ENCODE results near the gene NDST1.

NDST1 gene

DNA sequence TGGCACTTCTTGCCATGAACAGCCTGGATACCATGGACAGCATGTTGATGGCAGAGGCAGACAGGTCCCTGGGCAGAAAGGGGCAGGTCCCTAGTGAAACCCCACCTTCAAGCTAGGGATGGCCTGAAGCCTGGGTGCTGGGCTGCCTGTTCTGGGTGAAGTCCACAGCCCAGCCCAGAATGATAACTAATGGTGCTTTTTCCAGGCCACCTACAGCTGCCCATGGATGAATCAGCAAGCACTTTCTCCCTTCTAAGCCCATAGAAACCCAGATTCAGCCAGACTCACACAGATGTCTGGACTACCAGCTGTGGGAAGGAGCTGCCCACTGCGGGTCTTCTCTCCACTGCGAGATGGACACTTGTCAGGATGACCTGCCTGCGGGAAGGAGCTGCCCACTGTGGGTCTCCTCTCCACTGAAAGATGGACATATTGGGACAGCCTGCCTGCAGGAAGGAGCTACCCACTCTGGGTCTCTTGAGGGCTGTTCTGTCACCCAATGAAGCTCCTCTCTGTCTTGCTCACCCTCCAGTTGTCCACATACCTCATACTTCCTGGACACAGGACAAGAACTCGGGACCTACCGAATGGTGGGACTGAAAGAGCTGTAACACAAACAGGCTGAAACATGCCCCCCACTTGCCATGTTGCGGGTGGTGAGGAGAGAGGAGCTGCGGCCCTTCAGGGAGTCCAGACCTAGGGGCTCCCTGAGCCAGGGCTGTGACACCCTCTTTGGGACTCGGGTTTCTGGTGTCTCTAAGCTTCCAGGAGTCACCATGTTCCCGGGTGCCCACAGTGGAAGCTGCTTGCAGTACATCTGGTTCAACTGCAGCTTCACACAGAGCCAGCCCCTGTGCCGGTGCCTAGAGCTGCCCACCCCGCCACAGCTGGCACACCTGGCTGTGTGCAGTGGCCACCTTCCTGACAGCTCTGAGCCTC is 71.8 kb downstream of the NDST1 start:
- DNase-seq (ENCODE audit: low read depth, low spot score): no peak
- no peak overlapping the region for H3K27ac ChIP-seq

DNA sequence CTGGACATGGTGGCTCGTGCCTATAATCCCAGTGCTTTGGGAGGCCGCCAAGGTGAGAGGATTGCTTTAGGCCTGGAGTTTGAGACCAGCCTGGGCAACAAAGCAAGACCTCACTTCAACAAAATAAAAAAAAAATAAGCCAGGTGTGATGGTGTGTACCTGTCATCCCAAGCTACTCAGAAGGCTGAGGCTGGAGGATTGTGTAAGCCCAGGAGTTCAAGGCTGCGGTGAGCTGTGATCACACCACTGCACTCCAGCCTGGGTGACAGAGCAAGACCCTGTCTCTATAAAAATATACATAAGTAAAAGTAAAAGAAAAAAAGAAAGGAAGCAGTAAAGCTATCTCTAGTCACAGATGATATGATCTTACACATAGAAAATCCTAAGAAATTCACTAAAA is 73.0 kb downstream of the NDST1 start:
- DNase-seq (ENCODE audit: low read depth, low spot score): no peak

DNA sequence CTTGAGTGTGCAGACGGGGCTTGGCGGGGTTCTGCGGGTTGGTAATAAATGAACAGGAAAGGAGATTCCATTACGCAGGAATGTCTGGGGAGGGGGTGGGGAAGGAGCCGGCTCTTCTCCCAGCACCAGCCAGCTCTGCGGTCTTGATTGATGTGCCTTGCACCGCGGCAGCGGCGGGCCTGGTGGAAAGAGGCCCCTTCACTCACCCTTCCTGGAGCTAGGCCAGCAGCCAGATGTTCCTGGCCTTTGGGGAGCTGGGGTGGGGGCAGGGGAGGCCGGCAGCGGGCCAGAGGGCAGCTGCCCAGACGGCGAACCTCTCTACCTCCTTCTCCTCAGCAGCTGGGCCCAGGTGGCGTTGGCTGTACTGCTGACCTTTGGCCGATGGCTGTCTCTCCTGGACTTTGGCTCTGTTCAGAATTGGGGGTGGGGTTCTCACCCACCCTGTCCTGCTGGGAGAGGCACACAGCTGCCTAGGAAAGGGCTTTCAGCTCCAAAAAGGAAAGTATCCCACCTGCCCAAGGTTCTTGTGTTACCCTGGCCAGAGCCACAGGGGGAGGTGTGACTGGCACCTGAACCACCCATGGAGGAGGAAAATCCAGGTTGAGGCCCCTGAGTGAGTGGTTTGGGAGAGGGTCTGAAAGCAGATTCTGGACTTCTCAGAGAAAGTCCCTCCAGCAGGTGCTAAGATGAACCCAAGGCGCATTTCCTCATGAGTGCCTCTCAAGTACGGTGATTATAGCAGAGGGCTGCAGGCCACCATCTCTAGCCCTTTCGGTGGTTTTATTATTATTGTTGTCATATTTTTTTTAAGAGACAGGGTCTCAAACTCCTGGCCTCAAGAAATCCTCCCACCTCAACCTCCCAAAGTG is 74.5 kb downstream of the NDST1 start:
- DNase-seq (ENCODE audit: low read depth, low spot score): no peak

More for the DNA sequence above, 73.0 kb downstream of the NDST1 start:
- no peak overlapping the region for H3K27ac ChIP-seq

DNA sequence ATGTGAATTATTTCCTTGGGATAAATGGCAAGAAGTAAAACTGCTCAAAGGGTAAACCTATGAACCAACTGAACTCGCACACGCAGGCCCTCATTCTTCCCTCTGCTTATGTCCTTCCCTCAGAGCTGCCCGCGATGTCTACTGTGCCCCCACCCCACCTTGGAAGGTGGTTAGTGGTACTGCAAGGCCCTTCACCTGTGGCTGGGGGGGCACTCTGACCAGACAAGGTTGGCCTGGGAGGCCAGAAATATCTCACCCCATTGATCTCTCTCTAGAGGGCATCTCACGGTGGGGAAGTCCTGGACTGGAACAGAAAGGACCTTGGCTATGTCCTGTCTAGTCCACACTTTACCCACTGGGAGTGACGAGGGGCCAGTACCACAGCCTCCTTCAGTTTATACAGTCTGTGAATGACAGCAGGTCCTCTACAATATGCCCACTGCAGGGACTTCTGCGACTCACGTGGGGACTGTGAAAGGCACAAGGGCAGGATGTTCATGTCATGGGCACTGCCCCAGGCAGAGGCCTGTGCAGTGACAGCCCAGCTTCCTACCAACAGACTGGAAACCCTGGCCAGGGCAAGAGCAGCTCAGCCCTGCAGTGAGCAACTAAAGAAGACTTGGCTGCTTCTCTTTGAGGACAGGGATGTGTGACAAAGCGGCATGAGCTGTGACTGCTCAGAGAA is 75.8 kb downstream of the NDST1 start:
- DNase-seq (ENCODE audit: low read depth, low spot score): no peak
- no peak overlapping the region for H3K27ac ChIP-seq

More for the DNA sequence above, 74.5 kb downstream of the NDST1 start:
- H3K27ac ChIP-seq: no peak overlapping the region

DNA sequence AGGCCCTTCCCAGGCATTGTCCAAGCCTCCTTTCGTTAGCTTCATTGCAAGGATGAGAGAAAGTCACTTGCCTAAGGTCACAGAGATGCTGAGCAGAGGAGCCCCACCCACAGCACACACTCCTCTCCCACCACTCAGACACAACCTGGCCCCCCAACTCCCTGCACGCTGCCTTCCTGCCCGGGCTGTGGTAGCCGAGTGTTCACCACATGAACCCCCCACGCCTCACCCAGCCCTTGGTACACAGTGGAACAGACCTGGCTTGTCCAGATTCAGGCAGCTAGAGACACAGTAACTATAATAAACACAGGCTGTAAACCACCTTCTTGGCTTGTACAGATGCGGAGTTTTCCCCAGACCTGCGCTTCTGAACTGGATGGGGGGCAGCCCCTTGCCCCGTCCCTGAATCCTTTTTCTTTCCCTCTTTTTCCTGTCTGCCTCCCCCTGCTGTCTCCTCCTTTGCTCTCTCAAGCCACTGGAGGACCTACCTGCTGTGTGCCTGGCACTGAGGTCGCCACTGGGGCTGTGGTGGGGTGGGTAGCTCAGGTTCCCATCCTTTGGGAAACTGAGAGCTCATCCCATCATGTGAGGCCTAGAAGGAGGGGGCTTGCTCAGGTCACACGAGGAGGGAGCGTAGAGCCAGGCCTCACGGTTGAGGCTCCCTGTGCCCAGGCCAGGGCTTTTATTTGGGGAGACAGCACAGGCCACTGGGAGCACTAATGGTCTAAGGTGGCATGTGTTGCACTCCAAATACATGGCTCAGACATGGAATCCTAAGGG is 76.8 kb downstream of the NDST1 start:
- no peak for DNase-seq (ENCODE audit: low read depth, low spot score)

DNA sequence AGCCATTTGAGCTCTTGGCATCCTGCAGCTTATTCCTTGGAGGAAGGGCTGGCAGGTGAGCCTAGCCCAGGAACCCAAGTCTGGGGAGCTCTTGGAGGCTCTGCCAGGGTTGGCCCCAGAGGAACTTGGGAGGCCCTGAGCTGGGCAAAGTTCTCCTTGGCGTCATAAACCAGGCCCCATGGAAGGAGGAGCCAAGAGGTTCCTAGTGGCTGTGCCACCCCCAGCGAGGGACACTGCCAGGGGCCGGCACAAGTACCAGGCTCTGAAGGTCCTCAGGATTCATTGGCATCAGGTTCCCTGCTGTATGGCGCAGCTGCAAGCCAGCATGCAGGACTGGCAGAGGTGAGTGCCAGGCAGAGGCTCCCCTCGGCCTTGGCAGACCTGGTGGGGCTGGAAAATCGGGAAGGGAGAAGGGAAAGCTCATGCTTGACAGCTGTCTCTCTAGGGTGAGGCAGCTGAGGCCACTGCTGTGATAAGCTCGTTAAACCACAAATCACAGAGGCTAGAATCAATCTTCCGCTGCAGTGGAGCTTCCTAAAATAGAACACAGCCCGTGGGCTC is 77.9 kb downstream of the NDST1 start:
- DNase-seq (ENCODE audit: low read depth, low spot score): no peak
- no peak overlapping the region for H3K27ac ChIP-seq

More for the DNA sequence above, 76.8 kb downstream of the NDST1 start:
- no peak overlapping the region for H3K27ac ChIP-seq

DNA sequence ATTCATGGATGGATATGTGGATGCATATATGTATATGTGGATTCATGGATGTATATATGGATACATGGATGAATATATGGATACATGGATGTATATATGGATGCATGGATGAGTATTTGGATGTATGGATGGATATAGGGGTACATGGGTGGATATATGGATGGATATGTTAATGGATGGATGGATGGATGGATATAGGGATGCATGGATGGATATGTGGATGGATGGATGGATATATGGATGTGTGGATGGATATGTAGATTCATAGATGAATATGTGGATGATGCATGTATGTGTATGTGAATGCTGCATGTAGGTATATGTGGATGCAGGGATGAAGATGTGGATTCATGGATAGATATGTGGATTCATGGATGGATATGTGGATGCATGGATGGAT is 79.1 kb downstream of the NDST1 start:
- no peak overlapping the region for H3K27ac ChIP-seq
- no peak for DNase-seq (ENCODE audit: low read depth, low spot score)

DNA sequence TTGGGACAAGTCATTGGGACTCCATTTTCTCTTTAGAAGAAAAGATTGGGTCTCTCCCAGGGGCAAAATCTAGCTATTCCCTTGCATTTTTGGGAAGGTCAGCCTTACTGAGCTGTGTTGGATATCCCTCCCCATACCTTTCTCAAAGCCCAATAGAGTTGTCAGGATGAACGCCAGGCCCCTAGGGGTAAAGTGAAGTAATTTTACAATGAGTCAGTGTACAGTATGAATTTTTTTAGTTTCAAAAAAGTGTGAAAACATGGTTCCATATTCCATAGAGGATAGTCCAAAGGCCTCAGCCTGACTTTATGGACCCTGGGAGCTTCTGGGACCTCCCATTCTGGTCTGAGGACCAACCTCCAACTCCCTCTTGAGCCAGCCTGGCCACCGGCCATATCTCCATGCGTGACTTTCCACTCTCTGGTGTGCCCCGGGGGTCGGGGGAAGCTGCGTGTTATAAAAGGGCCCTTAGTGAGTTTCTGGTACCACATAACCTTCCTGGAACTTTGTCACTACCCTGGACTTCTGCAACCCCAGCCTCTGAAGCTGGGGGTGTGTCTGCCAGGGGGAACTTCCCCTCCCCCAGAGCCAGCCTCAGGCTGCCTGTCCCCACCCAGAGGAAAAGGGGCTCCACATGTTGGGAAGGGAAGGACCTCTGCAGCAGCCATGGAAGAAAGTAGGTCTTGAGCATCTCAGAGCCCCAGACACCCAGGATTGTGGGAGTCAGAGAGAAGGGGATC is 80.1 kb downstream of the NDST1 start:
- DNase-seq (ENCODE audit: low read depth, low spot score): no peak
- no peak overlapping the region for H3K27ac ChIP-seq

DNA sequence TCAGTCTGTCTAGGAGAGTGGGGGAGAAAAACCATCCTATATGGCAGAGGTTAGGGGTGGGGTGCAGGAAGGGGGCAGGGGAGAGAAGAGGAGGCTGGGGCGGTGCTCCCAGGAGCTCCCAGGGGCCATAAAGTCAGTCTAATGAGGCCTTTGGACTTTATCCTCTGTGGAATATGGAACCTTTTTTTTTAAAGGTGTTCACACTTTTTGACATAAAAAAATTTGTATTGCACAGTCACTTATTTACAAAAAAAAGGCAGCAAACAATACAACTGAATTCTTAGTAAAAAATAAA is 80.6 kb downstream of the NDST1 start:
- DNase-seq (ENCODE audit: low read depth, low spot score): no peak
- H3K27ac ChIP-seq: no peak overlapping the region

DNA sequence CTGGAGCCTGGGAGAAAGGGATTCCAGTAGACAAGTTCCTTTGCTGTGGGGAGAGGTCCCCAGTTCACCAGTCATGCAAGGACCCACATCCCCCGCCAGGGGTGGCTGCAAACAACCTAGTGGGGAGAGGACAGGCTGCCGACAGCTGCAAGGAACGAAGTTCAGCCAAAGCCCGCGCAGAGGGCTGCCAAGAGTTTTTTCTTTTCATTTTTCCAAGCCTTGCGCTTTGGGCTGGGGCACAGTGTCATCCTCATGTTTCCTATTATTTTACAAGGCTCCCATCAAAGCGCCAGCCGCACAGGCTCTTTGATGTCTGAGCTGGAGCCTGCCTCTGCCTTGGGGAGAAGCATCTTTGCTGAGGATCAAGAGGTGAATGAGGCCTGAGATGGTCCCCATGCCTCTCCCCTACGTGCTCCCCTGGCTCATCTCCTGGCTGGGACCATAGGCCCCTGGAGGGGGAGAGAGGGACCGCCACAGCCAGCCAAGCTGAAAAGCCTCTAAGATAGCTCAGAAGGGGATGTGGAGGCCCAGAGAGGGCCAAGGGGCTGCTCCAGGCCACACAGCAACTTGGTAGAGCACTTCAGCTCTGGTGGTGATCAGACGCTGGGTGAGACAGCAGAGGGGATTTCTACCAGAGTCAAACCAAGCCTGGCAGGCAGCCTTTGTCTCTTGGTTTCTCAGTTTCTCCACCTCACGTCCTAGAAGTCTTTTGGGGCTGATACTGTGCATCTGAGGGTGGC is 82.1 kb downstream of the NDST1 start:
- H3K27ac ChIP-seq: no peak overlapping the region
- DNase-seq (ENCODE audit: low read depth, low spot score): no peak

DNA sequence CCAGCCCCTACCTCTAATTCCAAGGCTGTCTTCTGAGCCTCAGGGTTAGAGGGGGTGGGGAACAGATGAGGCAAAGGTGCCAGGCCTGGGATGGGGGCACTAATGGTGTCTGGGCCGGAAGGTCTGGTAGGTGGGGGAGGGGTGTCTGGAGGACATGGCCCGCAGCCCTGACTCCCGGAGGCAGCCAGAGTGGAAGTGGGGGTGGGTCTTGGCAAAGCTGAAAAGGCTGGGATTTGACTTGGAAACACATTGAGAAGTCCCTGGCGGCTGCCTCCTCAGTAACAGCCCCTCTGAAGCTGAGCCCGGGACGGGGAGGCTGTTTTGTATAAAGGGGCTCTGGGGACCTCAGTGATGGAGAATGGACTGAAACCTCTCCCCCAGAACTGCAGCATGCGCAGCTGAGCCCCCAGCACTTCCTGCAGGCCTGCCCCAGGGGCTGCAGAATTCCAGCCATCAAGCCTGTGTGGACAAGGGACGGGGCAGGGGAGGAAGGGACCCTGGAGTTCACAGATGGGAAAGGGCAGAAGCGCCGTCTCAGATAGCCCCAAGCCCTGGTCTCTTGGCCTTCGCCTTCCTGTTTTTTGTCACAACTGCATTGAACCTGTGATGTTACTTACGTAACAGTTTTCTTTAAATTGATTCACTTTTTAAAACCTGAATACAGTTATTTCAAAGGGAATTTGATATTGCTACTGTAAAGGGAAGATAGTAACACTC is 83.2 kb downstream of the NDST1 start:
- H3K27ac ChIP-seq: no peak overlapping the region

DNA sequence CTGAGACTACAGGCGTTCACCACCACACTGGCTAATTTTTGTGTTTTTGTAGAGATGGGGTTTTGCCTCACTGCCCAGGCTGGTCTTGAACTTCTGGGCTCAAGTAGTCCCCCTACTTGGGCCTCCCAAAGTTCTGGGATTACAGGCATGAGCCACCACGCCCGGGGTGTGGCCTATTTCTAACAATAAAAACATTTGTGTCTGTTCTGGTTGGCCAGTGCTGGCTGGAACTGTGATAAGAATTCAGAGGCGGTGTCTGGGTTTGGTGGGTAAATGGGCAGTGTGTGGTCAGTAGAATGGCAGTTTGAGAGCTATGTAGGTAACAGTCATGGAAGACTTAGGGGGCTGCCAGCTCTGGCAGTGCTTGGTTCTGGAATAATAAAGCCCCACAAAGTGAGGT is 85.7 kb downstream of the NDST1 start:
- no peak for DNase-seq (ENCODE audit: low read depth, low spot score)
- H3K27ac ChIP-seq: no peak overlapping the region

More for the DNA sequence above, 83.2 kb downstream of the NDST1 start:
- DNase-seq (ENCODE audit: low read depth, low spot score): no peak

DNA sequence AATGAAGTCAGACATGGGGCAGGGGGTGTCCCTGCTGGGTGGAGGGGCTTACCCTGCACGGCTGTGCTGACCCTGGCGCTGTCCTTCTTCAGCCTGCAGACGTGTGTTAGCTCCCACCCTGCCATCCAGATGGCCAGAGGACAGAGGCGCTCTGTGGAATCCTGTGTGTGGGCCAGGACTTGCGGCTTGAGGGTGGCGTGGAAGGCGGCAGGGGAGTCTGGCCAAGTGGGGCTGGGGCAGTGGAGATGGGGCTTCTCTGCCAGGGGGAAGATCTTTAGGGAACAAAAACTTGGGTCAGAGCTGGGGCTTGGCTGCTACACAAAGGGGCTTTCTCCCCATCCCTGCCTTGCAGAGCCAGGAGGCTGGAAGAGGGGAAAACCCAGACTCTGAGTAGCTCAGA is 86.1 kb downstream of the NDST1 start:
- no peak for DNase-seq (ENCODE audit: low read depth, low spot score)
- H3K27ac ChIP-seq: no peak overlapping the region

DNA sequence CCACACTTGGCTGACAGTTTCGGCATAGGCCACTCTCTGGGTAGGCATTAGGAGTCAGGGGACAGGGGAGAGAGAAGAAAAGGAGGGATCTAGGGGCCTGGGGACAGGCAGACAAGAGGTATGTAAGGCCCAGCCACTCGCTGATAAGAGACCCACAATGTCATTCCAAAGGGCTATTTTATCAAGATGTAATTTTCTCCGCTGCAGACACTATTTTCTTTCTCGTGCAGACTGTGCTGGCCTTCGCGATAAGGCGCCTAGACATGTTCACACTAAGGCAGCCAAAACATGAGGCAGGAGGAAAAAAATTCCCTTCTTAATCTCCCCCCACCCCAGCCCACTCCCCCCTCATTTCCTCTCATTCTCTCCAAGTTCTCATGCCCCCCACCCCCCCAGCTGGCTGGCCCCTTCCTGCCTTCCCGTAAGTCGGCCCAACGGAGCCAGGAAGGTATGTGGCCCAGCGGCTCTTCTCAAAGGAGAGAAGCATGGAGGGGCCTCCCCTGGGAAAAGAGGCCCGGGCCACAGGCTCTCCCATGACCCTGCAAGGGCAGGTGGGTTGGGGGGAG is 87.6 kb downstream of the NDST1 start:
- DNase-seq (ENCODE audit: low read depth, low spot score): no peak
- no peak overlapping the region for H3K27ac ChIP-seq

DNA sequence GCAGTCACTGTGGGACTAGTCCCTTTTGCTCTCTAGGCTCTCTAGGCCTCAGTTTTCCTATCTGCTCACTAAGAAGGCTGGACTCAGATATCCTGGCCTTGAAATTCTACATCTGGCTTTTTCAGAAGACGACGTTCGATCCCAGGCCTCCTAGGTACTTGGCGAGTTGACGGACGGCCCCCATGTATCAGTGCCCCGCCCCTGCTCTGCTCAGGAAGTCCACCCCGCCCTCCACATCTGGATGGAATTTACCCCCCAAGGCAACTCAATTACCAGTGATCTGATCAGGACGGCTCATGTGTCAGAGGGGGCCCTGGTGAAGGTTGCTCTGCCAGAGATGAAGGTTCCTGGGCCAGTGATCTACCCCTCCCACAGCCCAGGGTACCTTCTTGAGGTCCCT is 88.4 kb downstream of the NDST1 start:
- no peak for DNase-seq (ENCODE audit: low read depth, low spot score)
- H3K27ac ChIP-seq: no peak overlapping the region

DNA sequence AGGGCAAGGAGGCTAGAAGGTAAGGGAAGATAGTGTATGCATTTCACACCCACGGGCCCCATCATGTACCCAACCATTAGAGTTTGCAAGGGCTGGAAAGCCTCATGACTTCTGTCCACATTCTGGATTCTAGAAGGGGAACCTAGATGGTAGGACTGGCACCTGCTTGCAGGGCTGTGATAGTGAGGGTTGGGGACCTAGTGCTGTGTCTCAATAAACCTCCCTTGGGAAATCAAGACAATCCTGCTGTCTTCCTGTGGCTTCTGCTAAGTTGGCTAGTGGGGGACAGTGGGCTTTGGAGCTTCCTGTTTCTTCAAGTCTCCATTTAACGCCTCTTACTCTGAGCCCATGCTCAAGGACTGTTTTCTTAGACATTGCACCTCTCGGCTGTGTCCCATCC is 88.9 kb downstream of the NDST1 start:
- H3K27ac ChIP-seq: no peak overlapping the region
- no peak for DNase-seq (ENCODE audit: low read depth, low spot score)

DNA sequence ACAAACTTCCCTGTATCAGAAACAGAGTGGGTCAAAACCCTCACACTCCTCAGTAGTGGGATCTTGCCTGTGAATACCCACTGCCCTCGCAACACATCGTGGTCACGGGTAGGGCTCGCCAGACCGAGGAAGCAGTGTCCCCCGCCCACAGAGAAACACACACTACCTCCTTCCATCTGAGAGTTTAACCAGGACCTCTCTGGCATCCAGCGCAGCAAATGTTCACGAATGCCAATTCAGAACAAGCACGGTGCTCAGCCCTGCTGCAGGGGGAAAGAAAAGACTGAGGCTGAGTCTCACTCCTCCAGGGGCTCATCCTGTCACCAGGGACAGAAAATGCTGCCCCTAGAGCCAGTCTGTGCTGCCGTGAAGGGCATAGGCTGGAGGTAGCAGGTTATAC is 90.1 kb downstream of the NDST1 start:
- peak overlapping the region; percentile 83 for H3K27ac ChIP-seq
- no peak for DNase-seq (ENCODE audit: low read depth, low spot score)
